ENCODE results near the gene KIRREL1.

DNA sequence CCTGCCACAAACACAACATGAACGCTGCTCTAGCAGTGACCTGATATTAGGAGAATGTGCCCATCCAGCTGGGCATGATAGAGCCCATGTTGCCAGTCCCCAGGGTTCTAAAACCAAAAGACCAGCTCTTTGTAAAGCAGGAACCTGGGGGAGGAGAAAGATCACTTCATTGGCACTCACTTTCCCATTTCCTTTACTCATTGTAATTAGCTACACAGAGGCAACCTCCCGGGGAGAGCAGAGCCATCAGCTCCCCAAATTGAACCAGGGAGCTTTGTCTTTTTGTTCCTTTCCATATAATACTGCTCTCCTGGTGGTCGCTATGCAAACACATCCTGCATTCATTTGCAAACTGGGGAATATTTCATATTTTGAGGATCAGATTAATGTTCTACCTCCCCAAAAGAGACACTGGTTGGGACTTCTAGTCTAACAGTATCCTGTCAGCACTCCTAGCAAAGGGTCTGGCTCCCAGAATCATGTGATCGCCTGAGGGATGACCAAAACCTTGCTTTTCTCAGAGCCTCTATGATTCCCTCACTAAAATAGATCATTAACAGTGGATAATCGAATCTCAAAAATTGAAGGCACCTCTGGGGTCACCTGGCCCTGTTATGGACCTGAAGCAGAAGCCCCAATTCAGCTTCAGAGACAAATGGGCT lies 110.5 kb downstream of the KIRREL1 start:
- TF ChIP-seq, protein P1, sequence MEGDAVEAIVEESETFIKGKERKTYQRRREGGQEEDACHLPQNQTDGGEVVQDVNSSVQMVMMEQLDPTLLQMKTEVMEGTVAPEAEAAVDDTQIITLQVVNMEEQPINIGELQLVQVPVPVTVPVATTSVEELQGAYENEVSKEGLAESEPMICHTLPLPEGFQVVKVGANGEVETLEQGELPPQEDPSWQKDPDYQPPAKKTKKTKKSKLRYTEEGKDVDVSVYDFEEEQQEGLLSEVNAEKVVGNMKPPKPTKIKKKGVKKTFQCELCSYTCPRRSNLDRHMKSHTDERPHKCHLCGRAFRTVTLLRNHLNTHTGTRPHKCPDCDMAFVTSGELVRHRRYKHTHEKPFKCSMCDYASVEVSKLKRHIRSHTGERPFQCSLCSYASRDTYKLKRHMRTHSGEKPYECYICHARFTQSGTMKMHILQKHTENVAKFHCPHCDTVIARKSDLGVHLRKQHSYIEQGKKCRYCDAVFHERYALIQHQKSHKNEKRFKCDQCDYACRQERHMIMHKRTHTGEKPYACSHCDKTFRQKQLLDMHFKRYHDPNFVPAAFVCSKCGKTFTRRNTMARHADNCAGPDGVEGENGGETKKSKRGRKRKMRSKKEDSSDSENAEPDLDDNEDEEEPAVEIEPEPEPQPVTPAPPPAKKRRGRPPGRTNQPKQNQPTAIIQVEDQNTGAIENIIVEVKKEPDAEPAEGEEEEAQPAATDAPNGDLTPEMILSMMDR (conservative IDR thresholded peaks at IDR 0.05; ENCODE audit: low read depth, low read length) = no peak
- TF ChIP-seq EZH2 (IDR thresholded peaks at IDR 0.05; ENCODE audit: borderline replicate concordance, low read depth, low read length, poor library complexity, severe bottlenecking) = no peak
